ENCODE measurements around the gene WWC2.

WWC2 gene

DNA sequence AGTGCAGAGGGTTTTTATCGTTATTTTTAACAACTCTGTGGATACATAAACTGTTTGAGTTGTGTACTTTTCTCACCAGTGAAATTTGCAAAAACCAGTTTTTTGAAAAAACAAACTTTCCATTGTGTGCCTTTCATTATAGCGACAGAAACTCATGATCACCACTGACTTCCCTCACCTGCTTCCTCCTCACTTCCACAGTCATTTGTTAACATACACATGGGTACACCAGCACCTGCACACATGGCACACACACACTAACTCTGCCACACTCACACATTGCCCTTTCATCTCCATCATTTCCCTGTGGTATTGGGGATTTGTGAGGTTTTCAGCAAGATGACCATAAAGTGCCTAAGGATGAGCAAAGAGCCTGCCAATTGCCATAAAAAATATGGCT is 200.4 kb downstream of the WWC2 start:
- H3K36me3 ChIP-seq (ENCODE audit: control insufficient read depth in 2 of 2, insufficient read depth in 1 of 2, low read length in 2 of 2), result peaks cover 0 to 19% of the 10 kb centered on the region in 2 experiments; a peak in 2 of 3 replicates
- no peaks in the 10 kb centered on the region for H3K9me3 ChIP-seq (ENCODE audit: control insufficient read depth, insufficient read depth, low read depth, low read length)
- ChIA-PET CTCF (no interaction called here), POLR2A (no interaction called here)
- TF ChIP-seq KLF7 (tag by site-specific recombination; IDR thresholded peaks at IDR 0.05; ENCODE audit: borderline replicate concordance), result no peak
- no peak for TF ChIP-seq ZNF549 (tag by site-specific recombination; IDR thresholded peaks at IDR 0.05)
- TF ChIP-seq, protein P1, sequence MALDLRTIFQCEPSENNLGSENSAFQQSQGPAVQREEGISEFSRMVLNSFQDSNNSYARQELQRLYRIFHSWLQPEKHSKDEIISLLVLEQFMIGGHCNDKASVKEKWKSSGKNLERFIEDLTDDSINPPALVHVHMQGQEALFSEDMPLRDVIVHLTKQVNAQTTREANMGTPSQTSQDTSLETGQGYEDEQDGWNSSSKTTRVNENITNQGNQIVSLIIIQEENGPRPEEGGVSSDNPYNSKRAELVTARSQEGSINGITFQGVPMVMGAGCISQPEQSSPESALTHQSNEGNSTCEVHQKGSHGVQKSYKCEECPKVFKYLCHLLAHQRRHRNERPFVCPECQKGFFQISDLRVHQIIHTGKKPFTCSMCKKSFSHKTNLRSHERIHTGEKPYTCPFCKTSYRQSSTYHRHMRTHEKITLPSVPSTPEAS (tag by site-specific recombination; IDR thresholded peaks at IDR 0.05), result no peak
- TF ChIP-seq ZBTB21 (tag by site-specific recombination; IDR thresholded peaks at IDR 0.05), result no peak
- TF ChIP-seq, protein P2, sequence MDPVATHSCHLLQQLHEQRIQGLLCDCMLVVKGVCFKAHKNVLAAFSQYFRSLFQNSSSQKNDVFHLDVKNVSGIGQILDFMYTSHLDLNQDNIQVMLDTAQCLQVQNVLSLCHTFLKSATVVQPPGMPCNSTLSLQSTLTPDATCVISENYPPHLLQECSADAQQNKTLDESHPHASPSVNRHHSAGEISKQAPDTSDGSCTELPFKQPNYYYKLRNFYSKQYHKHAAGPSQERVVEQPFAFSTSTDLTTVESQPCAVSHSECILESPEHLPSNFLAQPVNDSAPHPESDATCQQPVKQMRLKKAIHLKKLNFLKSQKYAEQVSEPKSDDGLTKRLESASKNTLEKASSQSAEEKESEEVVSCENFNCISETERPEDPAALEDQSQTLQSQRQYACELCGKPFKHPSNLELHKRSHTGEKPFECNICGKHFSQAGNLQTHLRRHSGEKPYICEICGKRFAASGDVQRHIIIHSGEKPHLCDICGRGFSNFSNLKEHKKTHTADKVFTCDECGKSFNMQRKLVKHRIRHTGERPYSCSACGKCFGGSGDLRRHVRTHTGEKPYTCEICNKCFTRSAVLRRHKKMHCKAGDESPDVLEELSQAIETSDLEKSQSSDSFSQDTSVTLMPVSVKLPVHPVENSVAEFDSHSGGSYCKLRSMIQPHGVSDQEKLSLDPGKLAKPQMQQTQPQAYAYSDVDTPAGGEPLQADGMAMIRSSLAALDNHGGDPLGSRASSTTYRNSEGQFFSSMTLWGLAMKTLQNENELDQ (tag by site-specific recombination; IDR thresholded peaks at IDR 0.05; ENCODE audit: low read depth), result no peak
- TF ChIP-seq ZNF391 (tag by site-specific recombination; IDR thresholded peaks at IDR 0.05; ENCODE audit: borderline replicate concordance, low read depth), result no peak
- TF ChIP-seq ZNF530 (tag by site-specific recombination; IDR thresholded peaks at IDR 0.05; ENCODE audit: low read depth), result no peak
- no peak for TF ChIP-seq ZNF16 (tag by site-specific recombination; IDR thresholded peaks at IDR 0.05; ENCODE audit: low read depth)
- H3K27ac ChIP-seq (ENCODE audit: extremely low read depth, low read depth, low read length), result no peak overlapping the region
- no peak overlapping the region for H3K4me3 ChIP-seq (ENCODE audit: low read depth, low read length)
- H3K4me1 ChIP-seq (ENCODE audit: control insufficient read depth, insufficient read depth, low read length), result no peaks in the 10 kb centered on the region

DNA sequence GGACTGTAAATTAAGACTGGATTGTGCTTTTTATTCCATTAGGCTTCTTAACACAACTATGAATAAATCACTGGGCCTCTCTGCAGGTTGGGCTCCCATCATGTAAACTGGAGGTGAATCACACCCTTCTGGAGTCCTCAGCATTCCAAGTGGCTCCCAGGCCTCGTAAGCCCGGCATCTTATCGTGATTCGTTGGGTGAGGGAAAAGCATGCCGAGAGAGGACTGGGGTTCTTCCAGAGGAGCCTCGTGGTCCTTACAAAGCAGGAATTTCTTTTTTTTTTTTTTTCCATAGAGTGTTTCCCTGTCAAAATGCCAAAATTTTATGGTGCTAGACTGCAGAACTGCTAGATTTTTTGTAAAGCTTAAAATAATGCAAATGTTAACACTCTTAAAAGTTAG is 201.0 kb downstream of the WWC2 start:
- Histone ChIP-seq H3K27ac (ENCODE audit: extremely low read depth, low read depth, low read length) (no peak overlapping the region), H3K4me3 (ENCODE audit: low read depth, low read length) (no peak overlapping the region), H3K9me3 (ENCODE audit: control insufficient read depth, insufficient read depth, low read depth, low read length) (no peaks in the 10 kb centered on the region; the same call in 1 of the 2 replicates), H3K4me1 (ENCODE audit: control insufficient read depth, insufficient read depth, low read length) (no peaks in the 10 kb centered on the region), H3K36me3 (ENCODE audit: control insufficient read depth in 2 of 2, insufficient read depth in 1 of 2, low read length in 2 of 2) (peaks cover 0 to 23% of the 10 kb centered on the region in 2 experiments; a peak in 2 of 3 replicates)
- TF ChIP-seq ZNF654 (tag by site-specific recombination; IDR thresholded peaks at IDR 0.05; ENCODE audit: low read depth) (no peak), ZNF423 (tag by site-specific recombination; IDR thresholded peaks at IDR 0.05) (no peak), MZF1 (tag by site-specific recombination; IDR thresholded peaks at IDR 0.05; ENCODE audit: borderline replicate concordance) (no peak), ZNF621 (tag by site-specific recombination; IDR thresholded peaks at IDR 0.05) (no peak), ZNF19 (tag by site-specific recombination; IDR thresholded peaks at IDR 0.05; ENCODE audit: low read depth) (no peak), ZFHX2 (tag by site-specific recombination; conservative IDR thresholded peaks at IDR 0.05) (no peak), BCL11A (tag by site-specific recombination; IDR thresholded peaks at IDR 0.05; ENCODE audit: low read depth) (no peak), ZNF184 (tag by site-specific recombination; IDR thresholded peaks at IDR 0.05) (no peak), YY1 (tag by site-specific recombination; IDR thresholded peaks at IDR 0.05) (no peak), ZNF660 (tag by site-specific recombination; IDR thresholded peaks at IDR 0.05) (no peak), ZNF248 (tag by site-specific recombination; IDR thresholded peaks at IDR 0.05) (no peak), SETDB1 (IDR thresholded peaks at IDR 0.05; ENCODE audit: insufficient read length, low read length) (no peak), ZNF112 (tag by site-specific recombination; IDR thresholded peaks at IDR 0.05) (no peak), ZNF10 (tag by site-specific recombination; IDR thresholded peaks at IDR 0.05) (no peak), ZNF48 (tag by site-specific recombination; IDR thresholded peaks at IDR 0.05) (no peak)
- TF ChIP-seq, protein P3, sequence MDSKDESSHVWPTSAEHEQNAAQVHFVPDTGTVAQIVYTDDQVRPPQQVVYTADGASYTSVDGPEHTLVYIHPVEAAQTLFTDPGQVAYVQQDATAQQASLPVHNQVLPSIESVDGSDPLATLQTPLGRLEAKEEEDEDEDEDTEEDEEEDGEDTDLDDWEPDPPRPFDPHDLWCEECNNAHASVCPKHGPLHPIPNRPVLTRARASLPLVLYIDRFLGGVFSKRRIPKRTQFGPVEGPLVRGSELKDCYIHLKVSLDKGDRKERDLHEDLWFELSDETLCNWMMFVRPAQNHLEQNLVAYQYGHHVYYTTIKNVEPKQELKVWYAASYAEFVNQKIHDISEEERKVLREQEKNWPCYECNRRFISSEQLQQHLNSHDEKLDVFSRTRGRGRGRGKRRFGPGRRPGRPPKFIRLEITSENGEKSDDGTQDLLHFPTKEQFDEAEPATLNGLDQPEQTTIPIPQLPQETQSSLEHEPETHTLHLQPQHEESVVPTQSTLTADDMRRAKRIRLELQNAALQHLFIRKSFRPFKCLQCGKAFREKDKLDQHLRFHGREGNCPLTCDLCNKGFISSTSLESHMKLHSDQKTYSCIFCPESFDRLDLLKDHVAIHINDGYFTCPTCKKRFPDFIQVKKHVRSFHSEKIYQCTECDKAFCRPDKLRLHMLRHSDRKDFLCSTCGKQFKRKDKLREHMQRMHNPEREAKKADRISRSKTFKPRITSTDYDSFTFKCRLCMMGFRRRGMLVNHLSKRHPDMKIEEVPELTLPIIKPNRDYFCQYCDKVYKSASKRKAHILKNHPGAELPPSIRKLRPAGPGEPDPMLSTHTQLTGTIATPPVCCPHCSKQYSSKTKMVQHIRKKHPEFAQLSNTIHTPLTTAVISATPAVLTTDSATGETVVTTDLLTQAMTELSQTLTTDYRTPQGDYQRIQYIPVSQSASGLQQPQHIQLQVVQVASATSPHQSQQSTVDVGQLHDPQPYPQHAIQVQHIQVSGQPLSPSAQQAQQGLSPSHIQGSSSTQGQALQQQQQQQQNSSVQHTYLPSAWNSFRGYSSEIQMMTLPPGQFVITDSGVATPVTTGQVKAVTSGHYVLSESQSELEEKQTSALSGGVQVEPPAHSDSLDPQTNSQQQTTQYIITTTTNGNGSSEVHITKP (tag by site-specific recombination; IDR thresholded peaks at IDR 0.05), result no peak
- CTCF ChIA-PET, result no interaction called here
- POLR2A ChIA-PET, result no interaction called here
